Umbilical cord (tissue), 2 donors: ENCODE results near the gene TFR2. TPM values are rescaled to one million over a fixed set of nuclear protein-coding genes. Genes with fewer than 3 reads are reported as not detected.

Experiments
- DNase-seq: peaks from one replicate; pipeline ENCODE4 v3.0.0-alpha.2; 2015; ENCODE audit warnings: low spot score
- total RNA-seq: library from RNA; depleted of rRNA; stranded (reverse); fragments of >200 nt; gene quantifications from one replicate; pipeline ENCODE4 v1.2.3, GENCODE V29; 2014; ENCODE audit warnings: low replicate concordance; ENCODE audit not compliant: insufficient read depth

TFR2 gene
- total RNA-seq: 2.4 TPM

DNA sequence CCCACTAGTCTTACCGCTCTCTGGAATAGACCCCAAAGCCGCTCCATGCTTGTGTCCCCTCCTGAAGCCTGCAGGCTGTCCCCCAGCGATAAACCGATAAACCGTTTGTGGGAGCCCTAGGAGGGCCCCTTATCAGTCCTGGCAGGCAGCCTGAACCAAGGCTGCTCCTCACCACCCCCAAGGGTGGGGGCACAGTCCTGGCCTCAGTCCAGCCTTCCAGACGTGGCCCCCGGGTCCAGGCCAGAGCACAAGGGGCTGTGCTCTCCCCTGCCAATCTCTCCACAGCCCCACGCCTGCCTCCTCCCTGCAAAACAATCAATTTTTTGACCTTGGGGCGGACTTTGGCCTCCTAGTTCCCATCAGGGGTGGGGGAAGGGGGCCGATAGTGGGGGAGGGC is at the start of gene TFR2:
TFR2 (minus strand) TSS at position 90 of the 397 bp plus-strand sequence; CDS start at position 47, 43 bp downstream.
- DNase-seq: no peak

DNA sequence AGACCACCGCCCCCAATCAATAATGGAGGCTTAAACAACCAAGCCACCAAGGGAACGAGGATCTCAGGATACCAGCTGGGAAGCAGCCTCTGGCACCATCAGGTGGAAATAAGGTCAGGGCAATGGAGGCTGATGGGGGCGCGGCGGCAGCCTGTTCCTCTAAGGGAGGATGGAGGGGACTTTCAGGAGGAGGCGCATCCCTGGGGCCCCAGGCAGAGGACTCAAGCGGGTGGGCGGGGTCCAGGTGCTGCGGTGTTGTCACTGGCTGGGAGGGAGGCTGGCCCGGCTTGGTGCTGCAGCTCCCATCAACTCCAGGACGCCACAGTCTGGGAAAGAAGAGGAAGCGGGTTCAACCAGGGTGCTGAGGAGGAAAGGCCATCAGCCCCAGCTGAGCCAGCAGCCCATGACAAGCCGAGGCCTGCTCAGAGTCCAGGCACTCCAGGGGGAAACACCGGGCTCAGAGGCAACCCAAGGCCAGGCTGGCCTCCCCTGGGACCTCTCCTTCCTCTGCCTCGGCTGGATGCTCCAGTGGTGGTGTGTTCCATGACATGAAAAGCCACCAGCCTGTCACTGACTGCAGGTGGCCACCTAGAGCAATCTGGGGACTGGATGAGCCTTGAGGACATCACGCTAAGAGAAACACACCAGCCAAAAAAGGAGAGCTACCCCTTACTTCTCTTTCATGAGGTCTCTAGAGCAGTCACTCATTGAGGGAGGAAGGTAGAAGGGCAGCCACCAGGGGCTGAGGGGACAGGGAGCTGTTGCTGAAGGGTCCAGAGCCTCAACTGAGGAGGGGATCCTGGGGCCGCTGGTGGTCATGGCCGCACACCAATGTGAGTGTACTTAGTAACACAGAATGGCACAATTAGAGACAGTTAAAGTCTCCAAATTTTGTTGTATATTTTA is 48.1 kb upstream of the TFR2 start:
- no peak for DNase-seq

DNA sequence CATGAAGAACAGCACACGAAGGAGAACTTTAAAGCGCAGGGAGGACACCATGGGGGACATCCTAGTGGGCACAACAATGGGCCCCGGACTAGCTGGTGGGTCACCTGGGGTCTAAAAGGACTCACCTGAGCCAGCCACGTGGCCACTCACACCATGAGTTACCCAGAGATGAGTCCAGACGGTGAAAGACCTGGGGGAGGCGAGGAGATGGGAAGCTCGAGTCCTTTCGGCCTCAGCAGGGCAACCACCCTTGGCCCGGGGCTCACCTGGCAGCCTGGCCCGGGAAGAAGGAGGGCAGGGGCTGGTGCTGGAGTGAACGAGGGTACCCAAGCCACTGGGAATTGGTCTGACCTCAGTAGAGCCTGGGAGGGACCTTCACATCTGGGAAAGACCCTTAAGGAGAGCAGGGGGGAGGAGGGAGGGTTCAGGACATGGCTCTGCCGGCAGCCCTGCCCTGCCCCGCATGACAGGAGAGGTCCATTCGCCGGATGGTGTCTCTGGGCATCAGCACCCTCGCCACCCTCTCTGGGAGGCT is 47.0 kb upstream of the TFR2 start:
- DNase-seq: no peak

DNA sequence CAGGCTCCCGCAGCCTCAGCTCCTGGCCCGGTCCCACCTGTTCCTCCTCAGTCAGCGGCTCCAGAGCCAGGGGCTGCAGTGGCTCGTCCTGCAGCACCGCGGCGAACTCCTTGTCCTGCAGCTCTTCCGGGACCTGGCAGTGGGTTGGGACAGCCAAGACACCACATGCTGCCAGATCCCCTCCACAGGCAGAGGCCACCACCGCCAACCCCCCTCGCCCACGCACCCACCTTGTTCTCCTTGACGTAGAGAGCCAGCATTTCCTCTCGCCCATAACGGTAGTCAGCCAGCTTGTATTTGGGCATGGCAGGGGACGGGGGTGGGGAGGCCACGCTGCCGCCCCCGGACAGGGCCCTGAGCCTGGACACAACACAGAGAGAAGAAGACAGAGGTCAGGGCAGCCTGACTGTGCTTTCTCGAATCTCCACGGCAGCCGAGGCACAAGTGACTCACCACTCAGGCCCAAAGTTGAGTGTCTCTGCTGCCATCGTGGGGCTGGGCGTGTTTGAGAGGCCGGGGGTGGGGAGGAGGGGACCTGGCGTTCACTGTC is 46.5 kb upstream of the TFR2 start:
- DNase-seq: no peak

DNA sequence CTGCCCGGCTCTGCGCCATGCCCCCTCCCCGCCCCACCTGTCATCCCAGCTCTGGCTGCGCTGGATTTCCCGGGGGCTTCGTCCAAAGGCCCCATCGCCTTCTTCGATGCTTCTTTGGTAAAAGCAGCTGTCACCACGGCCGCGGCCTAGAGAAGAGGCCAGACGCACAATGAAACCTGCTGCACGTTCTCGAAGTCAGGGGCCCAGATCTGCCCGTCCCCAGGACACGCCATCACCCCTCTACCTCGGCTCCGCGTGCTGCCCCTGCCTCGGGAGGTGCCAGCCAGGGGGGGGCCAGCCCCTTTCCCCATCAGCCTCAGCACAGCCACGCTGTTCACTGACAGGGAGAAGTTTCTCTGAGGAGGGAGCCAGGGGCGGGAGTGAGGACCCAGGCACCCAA is 45.9 kb upstream of the TFR2 start:
- no peak for DNase-seq

DNA sequence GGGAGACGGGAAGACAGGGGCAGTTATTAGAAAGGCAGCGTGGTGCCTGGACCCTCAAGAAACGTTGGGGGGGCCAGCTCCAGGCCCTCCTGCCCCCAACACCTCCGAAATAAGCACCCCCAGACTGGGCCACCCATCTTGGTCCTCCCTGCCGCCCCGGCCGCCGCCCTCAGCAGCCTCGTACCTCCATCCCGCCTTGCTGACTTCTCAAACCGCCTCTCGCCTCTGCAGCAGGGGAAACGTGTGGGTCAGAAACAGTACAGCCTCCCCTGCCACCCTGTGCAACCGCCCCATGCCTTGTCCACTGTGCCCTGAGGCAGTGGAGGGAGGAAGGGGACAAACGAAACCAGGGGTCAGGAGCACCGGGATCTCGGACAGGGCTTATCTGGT is 45.5 kb upstream of the TFR2 start:
- DNase-seq: no peak

DNA sequence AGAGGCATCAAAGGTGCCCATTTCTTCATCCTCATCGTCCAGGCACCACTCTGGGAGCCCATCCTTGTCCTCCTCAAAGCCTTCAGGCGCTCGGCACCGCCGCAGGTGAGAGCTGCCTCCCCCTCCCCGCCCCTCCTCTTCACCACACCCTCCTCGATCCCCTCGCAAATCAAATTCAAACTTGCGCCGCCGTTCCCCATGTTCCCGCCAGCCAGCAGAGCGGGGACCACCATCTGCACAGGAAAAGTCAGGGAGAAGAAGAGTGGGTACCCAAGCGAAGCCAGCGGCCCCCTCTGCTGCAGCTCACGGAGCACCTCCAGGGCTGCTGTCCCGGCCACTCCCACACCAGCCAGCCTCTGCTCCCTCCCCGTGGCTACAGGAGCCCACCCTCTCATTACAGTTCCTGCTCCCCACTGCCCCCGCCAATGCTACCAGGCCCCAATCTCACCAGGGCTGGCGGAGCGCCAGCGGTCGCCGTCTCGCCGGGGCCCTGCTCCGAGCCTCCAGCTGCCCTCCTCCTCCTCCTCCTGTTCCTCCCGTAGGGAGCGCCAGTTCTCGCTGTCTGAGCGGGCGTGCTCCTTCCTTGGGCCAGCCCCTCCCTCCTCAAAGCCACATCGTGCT is 45.0 kb upstream of the TFR2 start:
- DNase-seq: no peak

DNA sequence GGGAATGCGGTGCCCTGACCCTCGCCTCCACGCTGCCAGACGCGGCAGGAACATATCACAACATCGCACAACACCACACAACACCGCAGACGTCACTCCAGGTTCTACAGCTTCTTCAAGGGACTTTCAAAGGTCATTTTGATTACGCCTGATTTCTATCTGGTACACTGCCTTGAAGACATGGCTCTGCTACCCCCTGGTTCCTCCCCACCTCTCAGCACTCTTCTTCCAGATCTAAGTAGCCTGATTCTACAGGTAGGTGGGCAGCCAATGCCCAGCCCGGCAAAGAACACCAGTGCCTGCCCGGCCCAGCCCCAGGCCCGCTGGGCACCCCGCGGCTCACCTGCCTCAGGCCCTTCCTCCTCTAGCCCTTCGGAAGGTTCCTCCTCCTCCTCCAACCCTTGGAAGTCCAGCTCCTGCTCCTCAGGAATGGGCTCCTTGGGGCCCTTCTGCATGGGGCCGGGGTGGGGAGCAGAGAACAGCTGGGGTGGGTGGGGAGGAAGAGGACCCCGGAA is 44.3 kb upstream of the TFR2 start:
- no peak for DNase-seq

DNA sequence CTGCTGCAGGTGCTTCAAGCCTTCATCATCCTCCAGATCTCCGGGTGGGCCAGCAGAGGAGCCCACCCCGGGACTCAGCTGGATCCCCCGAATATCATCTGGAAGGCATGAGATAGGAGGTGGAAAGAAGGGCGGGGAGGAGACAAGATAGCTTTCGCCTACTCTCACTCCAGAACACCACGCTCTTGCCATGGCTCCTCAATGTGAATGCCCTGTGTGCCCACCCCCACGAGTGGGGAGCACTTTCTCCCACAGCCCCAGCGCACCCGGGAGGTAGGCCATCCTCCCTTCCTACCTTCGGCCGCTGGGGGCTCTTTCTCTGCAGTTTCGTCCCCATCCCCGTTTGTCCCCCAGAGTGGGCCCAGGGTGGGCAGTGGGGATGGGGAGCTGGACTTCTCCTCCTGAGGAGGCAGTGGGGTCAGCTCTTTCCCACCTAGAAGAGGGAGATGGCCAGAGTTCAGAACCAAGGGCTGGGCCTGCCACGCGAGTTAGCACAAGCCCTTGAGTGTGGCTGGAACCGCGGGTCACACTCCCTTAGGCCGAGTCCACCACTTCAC is 43.8 kb upstream of the TFR2 start:
- DNase-seq: no peak

DNA sequence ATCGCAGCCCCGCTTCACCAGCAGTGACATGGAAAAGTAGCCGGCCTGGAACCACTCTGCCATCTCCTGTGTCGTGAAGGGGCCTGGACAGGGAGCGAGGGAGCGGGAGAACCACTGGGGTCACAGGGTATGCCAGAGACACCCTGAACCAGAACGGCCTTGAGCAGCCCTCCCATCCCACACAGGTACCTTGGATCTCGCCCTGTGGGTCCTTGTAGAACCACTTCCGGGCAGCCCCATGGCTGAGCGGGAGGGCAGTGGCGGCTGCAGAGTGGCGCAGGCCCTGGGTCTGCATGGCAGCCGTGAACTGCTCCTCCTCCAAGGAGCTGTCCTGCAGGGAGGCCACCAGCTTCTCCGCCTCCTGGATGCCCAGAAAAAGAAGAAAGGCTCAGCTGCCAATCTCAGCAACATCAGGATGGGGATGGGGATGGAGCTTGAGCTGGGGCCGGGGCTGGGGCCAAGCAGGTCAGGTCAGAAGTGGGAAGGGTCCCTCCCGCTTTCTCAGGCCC is 43.2 kb upstream of the TFR2 start:
- no peak for DNase-seq

DNA sequence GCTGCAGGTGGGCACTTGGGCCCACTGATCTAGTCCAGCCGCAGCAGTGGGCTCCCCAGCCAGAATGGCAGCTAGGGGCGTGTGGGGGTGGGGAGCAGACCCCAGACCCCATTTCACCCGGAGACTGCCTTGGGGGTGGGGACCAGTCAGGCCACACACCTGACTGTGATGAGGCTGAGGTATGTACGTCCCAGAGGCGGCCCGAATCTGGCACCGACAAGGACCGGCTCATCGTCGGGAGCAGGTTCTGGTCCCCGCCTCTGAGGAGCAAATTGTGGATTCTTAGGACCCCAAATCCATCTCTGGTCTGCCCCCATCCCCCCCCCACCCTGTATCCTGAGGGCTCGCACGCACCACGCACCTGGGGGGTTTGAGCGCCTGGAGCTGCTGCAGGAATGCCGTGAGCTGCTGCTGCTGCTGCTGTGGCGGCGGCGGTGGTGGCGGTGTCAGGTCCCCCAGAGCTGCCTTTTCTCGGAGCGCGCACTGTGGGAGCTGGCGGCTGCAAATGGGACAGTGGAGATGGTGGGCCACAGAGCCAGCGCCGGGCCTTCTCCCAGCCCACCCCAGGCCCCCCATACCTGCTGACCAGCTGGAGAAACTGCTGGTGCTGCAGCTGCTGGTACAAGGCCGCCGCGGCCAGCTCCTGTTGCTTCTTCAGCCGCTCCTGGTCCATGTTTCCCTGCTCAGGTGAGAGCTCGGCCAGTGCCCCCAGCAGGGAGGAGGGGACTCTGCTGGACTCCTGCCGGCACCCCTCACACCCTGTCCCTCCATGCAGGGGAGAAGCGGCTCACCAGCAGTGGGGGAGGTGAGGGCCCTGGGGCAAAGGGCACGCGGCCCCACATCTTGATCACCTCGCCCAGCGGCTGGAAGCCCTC is 42.5 kb upstream of the TFR2 start:
- DNase-seq: no peak

DNA sequence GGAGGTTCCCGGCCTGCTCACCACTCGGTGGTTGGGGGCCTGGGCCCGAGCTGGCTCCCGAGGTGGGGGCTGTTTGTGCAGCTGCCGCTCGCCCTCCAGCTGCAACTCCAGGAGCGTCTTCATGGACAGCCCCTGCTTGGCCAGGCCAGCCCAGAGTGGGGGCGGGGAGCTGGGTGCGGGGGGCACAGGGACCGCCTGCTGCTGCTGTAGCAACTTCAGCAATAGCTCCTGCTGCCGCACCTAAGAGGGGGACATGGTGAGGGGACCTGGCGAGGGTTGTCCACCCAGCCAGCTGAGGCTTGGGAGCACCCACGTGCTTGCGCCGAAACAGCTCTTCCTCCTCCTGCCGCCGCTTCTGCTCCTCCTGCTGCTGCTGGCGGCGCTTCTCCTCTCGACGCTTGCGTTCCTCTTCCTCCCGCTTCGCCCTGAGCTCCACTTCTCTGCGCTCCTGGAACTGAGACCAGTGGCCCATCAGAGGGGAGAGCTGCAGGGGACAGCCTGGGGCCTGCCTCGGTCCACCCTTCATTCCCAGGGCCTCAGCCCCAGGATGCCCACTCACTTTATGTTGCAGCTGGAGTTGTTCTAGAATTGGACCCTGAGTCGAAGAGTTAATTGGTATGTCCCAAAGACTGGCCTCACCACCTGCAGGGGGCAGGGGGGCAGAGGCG is 41.8 kb upstream of the TFR2 start:
- DNase-seq: no peak

DNA sequence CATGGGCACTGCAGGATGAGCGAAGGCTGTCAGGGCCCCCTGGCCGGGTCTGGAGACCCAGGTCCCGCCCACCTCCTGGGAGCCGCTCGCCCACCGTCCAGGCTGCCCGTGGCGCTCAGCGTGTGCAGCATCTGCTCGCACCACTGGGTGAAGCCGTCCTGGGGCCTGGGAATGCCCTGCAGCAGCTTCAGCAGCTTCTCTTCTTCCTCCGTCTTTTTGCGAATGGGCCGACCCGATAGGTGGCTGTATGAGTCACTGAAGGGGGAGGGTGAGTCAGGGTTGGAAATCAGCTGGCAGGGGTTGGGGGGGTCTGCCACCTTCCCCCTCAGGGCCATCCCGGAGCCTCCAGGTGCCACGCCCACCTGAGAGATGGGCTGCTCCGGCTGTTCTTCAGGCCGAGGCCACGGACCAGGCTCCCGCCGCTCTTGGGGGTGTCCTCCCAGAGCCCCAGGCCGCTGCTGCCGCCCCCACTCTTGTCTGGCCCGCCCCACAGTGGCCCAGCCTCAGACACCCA is 40.9 kb upstream of the TFR2 start:
- DNase-seq: no peak

DNA sequence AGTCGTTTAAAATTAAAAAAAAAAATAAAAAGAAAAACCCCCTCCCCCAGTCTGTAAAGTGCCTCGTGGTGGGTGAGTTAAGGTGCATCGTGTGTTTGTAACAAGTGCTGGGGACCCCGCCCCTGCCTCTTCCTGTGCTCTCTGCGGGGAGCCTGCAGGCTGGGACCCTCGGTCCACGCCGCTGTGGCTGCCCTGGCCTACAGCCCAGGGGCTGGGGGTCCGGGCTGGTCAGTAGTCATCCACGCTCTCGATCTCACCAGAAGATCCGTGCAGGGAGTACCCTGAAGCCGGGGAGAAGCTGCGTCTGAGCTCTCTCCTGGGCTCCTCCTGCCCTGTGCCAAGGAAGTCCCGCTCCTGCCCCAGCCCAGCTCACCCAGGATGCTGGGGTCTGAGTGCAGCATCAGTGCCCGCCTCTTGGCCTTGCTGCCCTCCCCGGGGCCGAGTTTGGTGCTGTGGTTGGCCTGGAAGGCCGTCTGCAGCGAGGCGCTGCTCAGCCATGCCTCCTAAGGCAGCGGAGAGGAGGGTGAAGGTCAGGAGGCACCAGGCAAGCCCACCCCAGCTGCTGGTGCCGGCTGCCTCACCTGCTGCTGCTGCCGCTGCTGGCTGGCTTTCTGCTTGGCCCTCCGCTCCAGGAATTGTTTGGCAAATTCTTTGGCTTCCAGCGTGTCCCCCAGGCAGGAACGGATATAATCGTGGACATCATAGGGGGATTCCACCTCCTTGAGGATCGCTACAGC is 40.3 kb upstream of the TFR2 start:
- no peak for DNase-seq

DNA sequence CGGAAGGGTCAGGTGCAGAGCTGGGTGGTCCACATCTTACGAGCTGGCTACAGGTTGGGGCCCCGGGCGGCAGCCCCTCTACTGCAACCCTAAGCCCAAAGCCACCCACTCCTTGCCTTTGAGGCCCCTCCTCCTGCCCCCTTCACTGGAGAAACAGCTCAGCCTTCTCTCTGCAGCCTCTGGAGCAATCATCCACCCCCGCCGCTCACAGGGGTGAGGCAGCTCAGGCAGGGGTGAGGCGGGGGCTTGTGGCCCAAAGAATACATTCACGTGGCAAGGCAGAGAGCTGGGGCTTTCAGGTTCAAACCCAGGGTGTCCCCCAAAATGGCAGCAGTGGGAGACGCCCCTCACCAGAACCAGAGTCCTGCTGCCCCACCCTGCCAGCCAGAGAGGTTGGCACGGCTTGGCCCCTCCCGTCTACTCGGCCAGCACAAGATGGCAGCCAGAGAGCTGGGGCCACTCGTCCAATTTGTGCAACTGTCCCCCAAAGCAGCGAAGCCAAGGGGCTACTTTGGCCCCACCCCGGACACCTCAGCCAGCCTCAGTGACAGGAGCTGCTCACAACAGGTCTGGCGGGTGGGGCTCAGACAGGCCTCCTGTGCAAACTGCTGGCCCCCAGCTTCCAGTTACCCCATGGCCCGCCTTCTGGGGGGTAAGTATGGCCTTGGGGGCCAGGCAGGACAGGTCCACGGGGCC is 39.4 kb upstream of the TFR2 start:
- no peak for DNase-seq

DNA sequence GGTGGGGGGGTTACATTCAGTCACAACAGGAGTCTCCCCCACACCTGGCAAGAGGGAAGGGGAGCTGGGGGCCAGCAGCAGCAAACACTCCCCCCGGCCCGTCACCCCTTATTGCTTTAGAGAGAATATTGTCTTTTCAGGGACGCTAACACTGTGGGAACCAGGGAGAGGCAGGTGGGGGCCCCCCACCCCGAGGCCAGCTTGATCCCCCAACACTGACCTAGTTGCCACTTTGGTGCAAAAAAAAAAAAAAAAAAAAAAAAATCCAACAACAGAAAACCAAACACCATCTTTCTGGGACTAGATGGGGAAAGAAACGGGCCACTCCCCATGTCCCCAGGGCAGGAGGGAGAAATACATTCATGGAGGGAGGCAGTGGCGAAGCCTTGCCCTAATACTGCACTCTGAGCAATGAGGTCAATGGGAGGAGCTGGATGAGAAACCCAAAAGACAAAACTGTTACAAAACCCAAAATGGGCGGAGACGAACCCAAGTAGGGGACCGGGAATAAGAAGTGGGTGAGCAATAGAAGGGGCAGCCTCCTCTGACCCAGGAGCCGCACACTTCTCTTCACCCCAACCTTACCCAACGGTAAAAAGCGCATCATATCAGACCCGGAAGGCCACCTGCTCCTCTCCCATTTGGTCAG is 38.7 kb upstream of the TFR2 start:
- DNase-seq: no peak

DNA sequence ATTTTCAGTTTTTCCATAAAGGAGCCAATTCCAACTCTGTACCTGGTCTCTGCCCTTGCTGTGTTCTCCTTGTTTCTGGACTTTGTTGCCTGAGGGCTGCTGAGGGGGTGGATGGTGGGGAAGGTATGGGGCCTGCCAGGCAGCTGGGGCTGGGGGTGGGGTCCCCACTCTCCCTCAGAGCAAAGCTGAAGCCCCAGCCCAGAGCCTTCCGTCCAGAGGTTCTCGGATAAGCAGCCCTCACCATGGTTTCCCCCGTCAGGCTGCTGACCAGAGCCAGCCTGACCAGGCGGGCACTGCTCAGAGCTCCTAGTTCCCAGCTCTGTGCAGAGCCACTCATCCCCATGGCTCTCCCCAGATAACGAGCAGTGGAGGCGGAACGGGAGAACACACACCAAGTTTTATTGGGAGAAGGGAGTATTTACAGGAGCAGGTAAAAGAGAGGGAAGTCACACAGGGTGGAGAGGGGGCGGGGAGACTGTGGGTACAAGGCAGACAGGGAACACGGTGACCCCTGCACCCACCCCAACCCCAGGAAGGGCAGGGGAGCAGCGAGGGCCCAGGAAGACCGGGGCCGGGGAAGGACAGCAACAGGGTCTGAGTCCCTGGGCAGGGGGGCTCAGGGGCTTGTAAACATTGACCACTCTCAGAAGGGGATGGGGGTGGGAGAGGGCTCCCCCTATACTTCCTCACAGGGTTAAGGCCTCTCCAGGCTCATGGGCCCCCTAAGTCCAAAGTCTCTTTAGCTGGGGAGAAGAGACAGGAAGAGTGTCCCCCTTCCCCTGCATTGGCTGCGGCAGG is 38.0 kb upstream of the TFR2 start:
- no peak for DNase-seq
